GM13976 (cell line): ENCODE data around the gene HDAC10.

Source experiments
- DNase-seq: peaks from one replicate; pipeline ENCODE4 v3.0.0; 2012; ENCODE audit warnings: low spot score
- CTCF ChIP-seq: IDR thresholded peaks from 2 replicates; pipeline ENCODE4 v1.5.1; 2012; ENCODE audit warnings: borderline replicate concordance, mild to moderate bottlenecking; ENCODE audit not compliant: insufficient read depth; ENCODE audit errors: extremely low read depth, missing control alignments, control extremely low read depth
- in situ Hi-C: fragments of 300-500 bp; cut with MboI; formaldehyde crosslinking; loops from one replicate; pipeline ENCODE4 v1.12.0; 2022; ENCODE audit warnings: low sequenced_read_pairs, mixed read lengths, inconsistent platforms; ENCODE audit not compliant: unreplicated experiment

The HDAC10 gene

GRCh38 chr22:50269573-50269969, 18.5 kb upstream of the HDAC10 start:
- no peak for DNase-seq
- no peak for TF ChIP-seq CTCF
- in situ Hi-C loops: no loop called here

GRCh38 chr22:50268655-50269113, 17.6 kb upstream of the HDAC10 start:
- in situ Hi-C loops: no loop called here
- DNase-seq: no peak
- TF ChIP-seq CTCF: no peak

- peak; percentile 77 for DNase-seq
- in situ Hi-C loops: no loop called here
- peak; percentile 31 for TF ChIP-seq CTCF
These were observed 16.7 kb upstream of the HDAC10 start for GRCh38 chr22:50267591-50268390.

GRCh38 chr22:50266994-50267393, 15.9 kb upstream of the HDAC10 start:
- in situ Hi-C loops: no loop called here
- TF ChIP-seq CTCF: no peak
- no peak for DNase-seq

- TF ChIP-seq CTCF: no peak
- DNase-seq: no peak
- in situ Hi-C loops: no loop called here
These were observed 14.0 kb upstream of the HDAC10 start for GRCh38 chr22:50264946-50265669.

- TF ChIP-seq CTCF: no peak
- no peak for DNase-seq
- in situ Hi-C loops: no loop called here
These were observed 13.2 kb upstream of the HDAC10 start for GRCh38 chr22:50264104-50264745.
